HFF-Myc (cell line): Measurements from ENCODE around the gene GRID1.

Experiments
- DNase-seq: peaks from one replicate; pipeline ENCODE4 v3.0.0-alpha.2; 2011; ENCODE audit warnings: low read depth; ENCODE audit errors: extremely low read depth
- H3K4me3 ChIP-seq: replicated peaks from 2 replicates; pipeline ENCODE4 v1.5.1; 2011; ENCODE audit warnings: low read depth, mild to moderate bottlenecking, control low read depth, low read length
- CTCF ChIP-seq: IDR thresholded peaks from 2 replicates; pipeline ENCODE4 v1.5.1; 2012; ENCODE audit warnings: mild to moderate bottlenecking, low read depth, low read length, control low read depth; ENCODE audit errors: missing control alignments

Gene GRID1

GRCh38 chr10:86248062-86248461 lies 118.5 kb downstream of the GRID1 start:
- DNase-seq: no peak
- no peak overlapping the region for H3K4me3 ChIP-seq
- TF ChIP-seq CTCF: no peak

GRCh38 chr10:86247588-86247987 lies 119.0 kb downstream of the GRID1 start:
- no peak for DNase-seq
- no peak overlapping the region for H3K4me3 ChIP-seq
- no peak for TF ChIP-seq CTCF

- no peak overlapping the region for H3K4me3 ChIP-seq
- DNase-seq: no peak
- TF ChIP-seq CTCF: no peak
Observed at GRCh38 chr10:86247073-86247472, 119.5 kb downstream of the GRID1 start.

- H3K4me3 ChIP-seq: no peak overlapping the region
- TF ChIP-seq CTCF: no peak
- DNase-seq: no peak
Observed at GRCh38 chr10:86246279-86246940, 120.2 kb downstream of the GRID1 start.

GRCh38 chr10:86245015-86245394 lies 121.6 kb downstream of the GRID1 start:
- no peak overlapping the region for H3K4me3 ChIP-seq
- TF ChIP-seq CTCF: no peak
- no peak for DNase-seq

GRCh38 chr10:86244297-86245014 lies 122.1 kb downstream of the GRID1 start:
- DNase-seq: no peak
- no peak overlapping the region for H3K4me3 ChIP-seq
- no peak for TF ChIP-seq CTCF

GRCh38 chr10:86243651-86244155 lies 122.9 kb downstream of the GRID1 start:
- no peak for DNase-seq

More at GRCh38 chr10:86243651-86244155, 122.9 kb downstream of the GRID1 start:
- no peak overlapping the region for H3K4me3 ChIP-seq
- TF ChIP-seq CTCF: no peak
